Ovary (tissue), 9 donors: Measurements from ENCODE around the gene SDK1. TPM values are rescaled to one million over a fixed set of nuclear protein-coding genes. Genes with fewer than 3 reads are reported as not detected.

Experiments used
- DNase-seq, 5 donors: peaks; one replicate each; pipeline ENCODE4 v3.0.0-alpha.2; 2019 to 2020
- H3K27ac ChIP-seq, 2 donors: fragments of 200-600 bp; one replicate each; pipeline versions ENCODE4 v1.5.1 to v1.8.0; 2019 to 2022
- H3K27me3 ChIP-seq: fragments of 200-600 bp; one replicate; pipeline ENCODE4 v1.8.0; 2022
- H3K36me3 ChIP-seq: fragments of 200-600 bp; sonication (generic); one replicate; pipeline ENCODE4 v1.5.1; 2019
- H3K4me1 ChIP-seq: one replicate; pipeline ENCODE4 v1.8.1; 2013; ENCODE audit warnings: mild to moderate bottlenecking, moderate library complexity; ENCODE audit not compliant: insufficient read depth
- H3K4me3 ChIP-seq: fragments of 200-600 bp; sonication (generic); one replicate; pipeline ENCODE4 v1.5.1; 2017
- H3K9me3 ChIP-seq, 2 donors: fragments of 200-600 bp in 1 of 2; sonication (generic) in 1 of 2; one replicate each; pipeline versions ENCODE4 v1.5.1 to v1.8.1; 2013 to 2019; ENCODE audit warnings: mild to moderate bottlenecking in 1 of 2, moderate library complexity in 1 of 2
- CTCF ChIP-seq, 3 donors: fragments of 450-650 bp in 2 of 3; fragments of 200-600 bp in 1 of 3; IDR thresholded peaks; one replicate each; pipeline versions ENCODE4 v1.5.1 to v1.8.0; 2016 to 2022; ENCODE audit warnings: antibody characterized with exemption in 3 of 3, mild to moderate bottlenecking in 1 of 3
- EP300 ChIP-seq: sonication (generic); formaldehyde crosslinking; IDR thresholded peaks from one replicate; pipeline ENCODE4 v1.6.1; 2017; ENCODE audit warnings: antibody characterized with exemption
- POLR2A ChIP-seq: fragments of 450-650 bp; IDR thresholded peaks from one replicate; pipeline ENCODE4 v1.6.1; 2017; ENCODE audit warnings: antibody characterized with exemption, mild to moderate bottlenecking, moderate library complexity
- WGBS, 3 donors: extraction: QIAGEN DNeasy Blood & Tissue Kit in 1 of 3; methylation state at CpG; one replicate each; pipeline versions ENCODE4 v1.1.5 to v1.1.7; 2013 to 2017; 5-methylcytosine and 5-hydroxymethylcytosine counted together
- intact Hi-C, 4 donors: fragments of 100-400 bp; cut with DNase I; formaldehyde crosslinking; loops; one replicate each; pipeline versions ENCODE4 v1.11.0 to v1.15.1; 2022 to 2023
- polyA plus RNA-seq, 2 donors: library from polyadenylated mRNA; stranded (reverse); fragments of 200-250 nt in 1 of 2; fragments of 350-450 nt in 1 of 2; fragmentation: Illumina TruSeq in 1 of 2; extraction: RNeasy Lipid Tissue Mini Kit (QIAGEN cat#74804) in 1 of 2; gene quantifications; one replicate each; pipeline ENCODE4 v1.2.3, GENCODE V29; 2013 to 2014
- total RNA-seq, 7 donors: library from RNA; depleted of rRNA in 2 of 7; stranded (reverse); fragments of >200 nt in 2 of 7; fragmentation: NEBNext Ultra II Directional in 3 of 7; extraction: Animal tissue kit (Norgen Biotek cat#: 25700) in 3 of 7; gene quantifications; one replicate each; pipeline versions ENCODE4 v1.1.0 to v1.2.4, GENCODE V29; 2016 to 2023
- donor health status: DM: no; HTN: no; CAD: no; lungs with moderate emphysema.
- donor health status: DM: no; HTN: no; CAD: no.
- donor health status: Bipolar disorder and iron deficiency.
- donor health status: DM: yes; HTN: yes; CAD: no.
- donor health status: DM: no; HTN: no; CAD: no.
- donor health status: DM: yes; HTN: yes; CAD: no.

The SDK1 gene
- total and polyA plus RNA-seq, 9 donors: 1.2 to 13.3 (median 4.4) TPM

- Histone ChIP-seq H3K4me3 (no peak overlapping the region), H3K27ac (no peak overlapping the region), H3K9me3 (no peaks in the 10 kb centered on the region), H3K4me1 (no peaks in the 10 kb centered on the region), H3K27me3 (no peaks in the 10 kb centered on the region), H3K36me3 (no peaks in the 10 kb centered on the region)
- TF ChIP-seq POLR2A (no peak), EP300 (no peak), CTCF (IDR thresholded peaks at IDR 0.05) (no peak)
- intact Hi-C loops: loop anchor here in 1 of 4 donors (5.0 kb wide), 1 partner anchor 103 kb away; no protein-coding TSS in a partner anchor
- DNase-seq: no peak
- WGBS, 3 donors: 89 to 95% (median 91%) methylated on average over 6 of the region's 6 CpGs
These were observed 783.2 kb downstream of the SDK1 start for GRCh38 chr7:4084271-4084670.

DNA sequence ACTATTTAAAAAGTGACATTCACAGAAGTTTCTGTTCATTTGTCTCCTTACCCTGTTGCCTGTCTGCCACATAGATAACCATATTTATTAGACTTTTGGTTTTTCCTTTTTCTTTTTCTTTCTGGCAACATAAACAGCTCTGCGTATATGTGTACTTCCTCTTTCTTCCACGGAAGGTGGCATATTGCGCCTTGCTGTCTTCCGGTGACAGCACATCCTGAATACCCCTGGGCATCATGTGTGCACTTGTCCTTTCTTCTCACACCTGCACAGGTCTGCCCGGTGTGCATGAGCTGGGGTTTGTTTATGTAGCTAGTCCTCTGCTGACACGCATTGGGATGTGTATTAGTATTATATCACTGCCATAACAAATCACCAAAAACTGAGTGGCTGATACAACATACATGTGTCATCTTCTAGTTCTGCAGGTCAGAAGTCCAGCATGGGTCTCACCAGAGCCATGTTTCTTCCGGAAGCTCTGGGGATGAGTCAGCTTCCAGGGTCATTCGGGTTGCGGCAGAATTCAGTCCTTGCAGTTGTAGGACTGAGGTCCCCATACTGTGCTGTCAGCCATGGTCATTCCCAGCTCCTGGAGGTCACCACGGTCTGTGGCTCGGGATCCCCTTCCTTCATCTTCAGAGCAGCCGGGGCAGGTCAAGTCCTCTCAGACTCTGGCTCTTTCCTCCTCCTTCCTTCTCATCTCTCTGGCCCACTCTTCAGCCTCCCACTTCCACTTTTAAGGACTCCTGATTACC, 785.1 kb downstream of the SDK1 start:
- WGBS, 3 donors: 89 to 94% (median 93%) methylated on average over 12 of the region's 12 CpGs

GRCh38 chr7:4086723-4087122, 785.7 kb downstream of the SDK1 start:
- WGBS, 3 donors: 96 to 100% (median 98%) methylated on average over 1 of the region's 1 CpG
- H3K9me3 ChIP-seq: no peaks in the 10 kb centered on the region
- no peak overlapping the region for H3K4me3 ChIP-seq
- intact Hi-C loops: no loop called here
- H3K36me3 ChIP-seq: no peaks in the 10 kb centered on the region
- H3K27ac ChIP-seq: no peak overlapping the region
- no peak for TF ChIP-seq EP300
- TF ChIP-seq POLR2A: no peak
- TF ChIP-seq CTCF (IDR thresholded peaks at IDR 0.05): no peak
- no peak for DNase-seq
- no peaks in the 10 kb centered on the region for H3K4me1 ChIP-seq
- H3K27me3 ChIP-seq: no peaks in the 10 kb centered on the region

More for the DNA sequence above, 785.1 kb downstream of the SDK1 start:
- H3K9me3 ChIP-seq: no peaks in the 10 kb centered on the region
- no peak overlapping the region for H3K4me3 ChIP-seq
- intact Hi-C loops: no loop called here
- DNase-seq: no peak
- no peak for TF ChIP-seq CTCF (IDR thresholded peaks at IDR 0.05)
- TF ChIP-seq POLR2A: no peak
- TF ChIP-seq EP300: no peak
- H3K27me3 ChIP-seq: no peaks in the 10 kb centered on the region
- H3K4me1 ChIP-seq: no peaks in the 10 kb centered on the region
- H3K27ac ChIP-seq: no peak overlapping the region
- no peaks in the 10 kb centered on the region for H3K36me3 ChIP-seq

DNA sequence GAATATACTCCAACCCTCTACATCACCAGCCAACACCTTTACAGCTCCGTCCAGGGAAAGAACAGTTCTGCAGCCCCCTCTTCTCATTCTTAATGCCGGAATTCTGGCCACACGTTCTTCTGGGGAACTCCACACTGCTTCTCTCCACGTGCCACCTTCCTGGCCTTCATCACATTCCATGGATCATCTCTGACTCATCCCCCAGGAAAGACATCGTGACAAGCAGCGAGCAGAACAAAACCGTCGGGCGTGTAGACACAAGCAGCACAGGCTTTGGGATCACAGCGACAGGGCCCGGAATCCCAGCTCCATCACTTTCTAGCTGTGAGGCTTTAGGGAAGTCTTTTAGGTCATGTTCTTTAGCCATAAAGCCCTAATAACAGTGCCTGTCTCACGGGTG, 790.7 kb downstream of the SDK1 start:
- no peak overlapping the region for H3K27ac ChIP-seq
- intact Hi-C loops: no loop called here
- no peak for DNase-seq
- H3K4me1 ChIP-seq: no peaks in the 10 kb centered on the region
- H3K9me3 ChIP-seq: no peaks in the 10 kb centered on the region
- 91 to 93% (median 92%) methylated on average over 12 of the region's 12 CpGs for WGBS, 3 donors
- no peaks in the 10 kb centered on the region for H3K27me3 ChIP-seq
- H3K4me3 ChIP-seq: no peak overlapping the region
- H3K36me3 ChIP-seq: no peaks in the 10 kb centered on the region
- TF ChIP-seq CTCF (IDR thresholded peaks at IDR 0.05) (no peak), POLR2A (no peak), EP300 (no peak)
